Measurements from ENCODE around the gene MLLT10. TPM values are rescaled to one million over a fixed set of nuclear protein-coding genes. Genes with fewer than 3 reads are reported as not detected.
"Not testable (repeated sequence)": the region's sequence is repeated elsewhere in the genome, so short reads cannot be mapped to it uniquely, and the experiment has no call there.

MLLT10 gene
- total RNA-seq, 2 experiments from 2014 or later: 46.0 to 47.1 TPM

- ChIA-PET CTCF (no interaction called here), POLR2A (no interaction called here)
- no peak for DNase-seq
- Mint-ChIP-seq H3K27me3 (ENCODE audit: low read depth) (no peaks in the 10 kb centered on the region), H3K4me1 (ENCODE audit: low read depth) (peaks cover 14% of the 10 kb centered on the region), H3K36me3 (ENCODE audit: low read depth) (peaks cover 37% of the 10 kb centered on the region), H3K9me3 (ENCODE audit: insufficient read depth) (peaks cover 4% of the 10 kb centered on the region), H3K27ac (no peak overlapping the region), H3K4me3 (no peak overlapping the region)
- no peak for ATAC-seq
These were observed 45.3 kb downstream of the MLLT10 start for GRCh38 chr10:21579291-21579690.

- H3K9me3 Mint-ChIP-seq (ENCODE audit: insufficient read depth); H3K27me3 Mint-ChIP-seq (ENCODE audit: low read depth); ATAC-seq; CTCF ChIA-PET; H3K4me3 Mint-ChIP-seq; POLR2A ChIA-PET; DNase-seq: not testable (repeated sequence)
- H3K27ac Mint-ChIP-seq: peak overlapping the region; percentile 68
- peaks cover 18% of the 10 kb centered on the region for H3K4me1 Mint-ChIP-seq (ENCODE audit: low read depth)
- peaks cover 38% of the 10 kb centered on the region for H3K36me3 Mint-ChIP-seq (ENCODE audit: low read depth)
These were observed 47.4 kb downstream of the MLLT10 start for GRCh38 chr10:21581421-21581834.

- Mint-ChIP-seq H3K4me3 (no peak overlapping the region), H3K4me1 (ENCODE audit: low read depth) (peaks cover 26% of the 10 kb centered on the region), H3K27me3 (ENCODE audit: low read depth) (no peaks in the 10 kb centered on the region), H3K27ac (peak overlapping the region; percentile 45), H3K9me3 (ENCODE audit: insufficient read depth) (peaks cover 4% of the 10 kb centered on the region), H3K36me3 (ENCODE audit: low read depth) (peaks cover 50% of the 10 kb centered on the region)
- ChIA-PET POLR2A (no interaction called here), CTCF (interaction anchor here (0.7 kb wide), 1 partner anchor 75 kb away, joined by 3 read pairs; no protein-coding TSS in a partner anchor)
- no peak for DNase-seq
- no peak for ATAC-seq
These were observed 51.0 kb downstream of the MLLT10 start for GRCh38 chr10:21584834-21585530.

- POLR2A ChIA-PET: no interaction called here
- Mint-ChIP-seq H3K9me3 (ENCODE audit: insufficient read depth) (peaks cover 4% of the 10 kb centered on the region), H3K27me3 (ENCODE audit: low read depth) (no peaks in the 10 kb centered on the region), H3K4me1 (ENCODE audit: low read depth) (peaks cover 22% of the 10 kb centered on the region), H3K27ac (no peak overlapping the region), H3K36me3 (ENCODE audit: low read depth) (peaks cover 49% of the 10 kb centered on the region), H3K4me3 (no peak overlapping the region)
- ATAC-seq (no peak), DNase-seq (no peak)
- CTCF ChIA-PET: no interaction called here
These were observed 53.4 kb downstream of the MLLT10 start for GRCh38 chr10:21587391-21587790.

- H3K9me3 Mint-ChIP-seq (ENCODE audit: insufficient read depth); POLR2A ChIA-PET; H3K27ac Mint-ChIP-seq; ATAC-seq; H3K4me3 Mint-ChIP-seq; H3K27me3 Mint-ChIP-seq (ENCODE audit: low read depth); DNase-seq; CTCF ChIA-PET: not testable (repeated sequence)
- Mint-ChIP-seq H3K4me1 (ENCODE audit: low read depth) (peaks cover 23% of the 10 kb centered on the region), H3K36me3 (ENCODE audit: low read depth) (peaks cover 50% of the 10 kb centered on the region)
These were observed 54.1 kb downstream of the MLLT10 start for GRCh38 chr10:21588159-21588558.

GRCh38 chr10:21593986-21594385 lies 60.0 kb downstream of the MLLT10 start:
- ChIA-PET POLR2A (no interaction called here), CTCF (no interaction called here)

GRCh38 chr10:21599582-21599981 lies 65.5 kb downstream of the MLLT10 start:
- Mint-ChIP-seq H3K9me3 (ENCODE audit: insufficient read depth) (no peaks in the 10 kb centered on the region), H3K36me3 (ENCODE audit: low read depth) (peaks cover 15% of the 10 kb centered on the region), H3K27ac (no peak overlapping the region), H3K27me3 (ENCODE audit: low read depth) (no peaks in the 10 kb centered on the region), H3K4me3 (no peak overlapping the region), H3K4me1 (ENCODE audit: low read depth) (no peaks in the 10 kb centered on the region)
- ChIA-PET CTCF (no interaction called here), POLR2A (no interaction called here)
- no peak for DNase-seq
- ATAC-seq: no peak

More at GRCh38 chr10:21593986-21594385, 60.0 kb downstream of the MLLT10 start:
- Mint-ChIP-seq H3K4me3 (no peak overlapping the region), H3K9me3 (ENCODE audit: insufficient read depth) (no peaks in the 10 kb centered on the region), H3K4me1 (ENCODE audit: low read depth) (peaks cover 12% of the 10 kb centered on the region), H3K27me3 (ENCODE audit: low read depth) (no peaks in the 10 kb centered on the region), H3K27ac (no peak overlapping the region), H3K36me3 (ENCODE audit: low read depth) (peaks cover 33% of the 10 kb centered on the region)
- ATAC-seq: no peak
- no peak for DNase-seq

- Mint-ChIP-seq H3K27ac (no peak overlapping the region), H3K9me3 (ENCODE audit: insufficient read depth) (no peaks in the 10 kb centered on the region), H3K27me3 (ENCODE audit: low read depth) (no peaks in the 10 kb centered on the region), H3K4me3 (no peak overlapping the region), H3K36me3 (ENCODE audit: low read depth) (peaks cover 15% of the 10 kb centered on the region), H3K4me1 (ENCODE audit: low read depth) (peaks cover under 1% of the 10 kb centered on the region)
- DNase-seq: no peak
- no peak for ATAC-seq
- ChIA-PET CTCF (no interaction called here), POLR2A (interaction anchor here (0.7 kb wide), 1 partner anchor 18 kb away, joined by 4 read pairs; no protein-coding TSS in a partner anchor)
These were observed 66.9 kb downstream of the MLLT10 start for GRCh38 chr10:21600804-21601433.

- H3K4me1 Mint-ChIP-seq (ENCODE audit: low read depth): peaks cover 10% of the 10 kb centered on the region
- H3K27ac Mint-ChIP-seq: no peak overlapping the region
- DNase-seq: no peak
- no peaks in the 10 kb centered on the region for H3K9me3 Mint-ChIP-seq (ENCODE audit: insufficient read depth)
- CTCF ChIA-PET: no interaction called here
- POLR2A ChIA-PET: no interaction called here
- ATAC-seq: no peak
- H3K4me3 Mint-ChIP-seq: no peak overlapping the region
- H3K36me3 Mint-ChIP-seq (ENCODE audit: low read depth): peaks cover 25% of the 10 kb centered on the region
- no peaks in the 10 kb centered on the region for H3K27me3 Mint-ChIP-seq (ENCODE audit: low read depth)
These were observed 68.3 kb downstream of the MLLT10 start for GRCh38 chr10:21602313-21602712.

- H3K27ac Mint-ChIP-seq: no peak overlapping the region
- H3K27me3 Mint-ChIP-seq (ENCODE audit: low read depth): no peaks in the 10 kb centered on the region
- DNase-seq (no peak), ATAC-seq (no peak)
- no peak overlapping the region for H3K4me3 Mint-ChIP-seq
- peaks cover 15% of the 10 kb centered on the region for H3K4me1 Mint-ChIP-seq (ENCODE audit: low read depth)
- H3K9me3 Mint-ChIP-seq (ENCODE audit: insufficient read depth): no peaks in the 10 kb centered on the region
- CTCF ChIA-PET: no interaction called here
- peaks cover 24% of the 10 kb centered on the region for H3K36me3 Mint-ChIP-seq (ENCODE audit: low read depth)
- POLR2A ChIA-PET: no interaction called here
These were observed 69.7 kb downstream of the MLLT10 start for GRCh38 chr10:21603721-21604120.

- Mint-ChIP-seq H3K27ac (no peak overlapping the region), H3K4me3 (no peak overlapping the region), H3K9me3 (ENCODE audit: insufficient read depth) (no peaks in the 10 kb centered on the region), H3K4me1 (ENCODE audit: low read depth) (peaks cover 18% of the 10 kb centered on the region), H3K27me3 (ENCODE audit: low read depth) (no peaks in the 10 kb centered on the region), H3K36me3 (ENCODE audit: low read depth) (peaks cover 32% of the 10 kb centered on the region)
- DNase-seq (no peak), ATAC-seq (no peak)
- CTCF ChIA-PET: no interaction called here
- POLR2A ChIA-PET: no interaction called here
These were observed 70.6 kb downstream of the MLLT10 start for GRCh38 chr10:21604651-21605050.

GRCh38 chr10:21607907-21608306 lies 73.9 kb downstream of the MLLT10 start:
- no peak for ATAC-seq
- Mint-ChIP-seq H3K4me1 (ENCODE audit: low read depth) (peaks cover 26% of the 10 kb centered on the region), H3K9me3 (ENCODE audit: insufficient read depth) (no peaks in the 10 kb centered on the region), H3K27me3 (ENCODE audit: low read depth) (no peaks in the 10 kb centered on the region), H3K36me3 (ENCODE audit: low read depth) (peaks cover 48% of the 10 kb centered on the region), H3K27ac (no peak overlapping the region), H3K4me3 (no peak overlapping the region)
- POLR2A ChIA-PET: no interaction called here
- DNase-seq: no peak
- CTCF ChIA-PET: no interaction called here
